ENCODE data around the gene ARFGEF3. TPM values are rescaled to one million over a fixed set of nuclear protein-coding genes. Genes with fewer than 3 reads are reported as not detected.

Gene ARFGEF3
- total RNA-seq, 2 experiments from 2014 or later: 1.6 to 1.7 TPM

DNA sequence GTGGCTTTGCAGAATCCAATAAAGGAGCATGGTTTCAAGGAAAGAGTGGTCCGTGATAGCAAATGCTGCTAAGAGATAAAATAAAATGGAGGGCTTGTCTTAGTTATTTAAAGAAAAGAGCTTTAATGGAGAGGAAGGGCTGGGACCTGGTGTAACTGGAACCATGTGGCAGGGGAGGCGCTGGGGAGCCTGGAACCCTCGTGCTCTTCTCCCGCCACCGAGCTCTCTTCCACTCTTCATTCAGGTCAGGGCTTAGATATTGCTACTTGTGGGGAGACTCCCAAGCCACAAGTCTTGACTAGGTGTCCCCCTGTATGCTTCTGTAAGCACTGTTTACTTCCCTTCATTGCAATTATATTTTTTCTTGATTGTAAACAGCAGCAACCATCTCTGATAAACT, 15.2 kb upstream of the ARFGEF3 start:
- H3K4me1 Mint-ChIP-seq: no peaks in the 10 kb centered on the region
- H3K27ac Mint-ChIP-seq: no peak overlapping the region
- H3K36me3 Mint-ChIP-seq: no peaks in the 10 kb centered on the region
- no peak for DNase-seq
- H3K4me3 Mint-ChIP-seq: no peak overlapping the region
- peaks cover 7% of the 10 kb centered on the region for H3K9me3 Mint-ChIP-seq
- H3K27me3 Mint-ChIP-seq: peaks cover 32% of the 10 kb centered on the region

GRCh38 chr6:138155443-138155842, 6.3 kb upstream of the ARFGEF3 start:
- no peaks in the 10 kb centered on the region for H3K4me1 Mint-ChIP-seq
- no peak for DNase-seq
- no peak overlapping the region for H3K27ac Mint-ChIP-seq
- peaks cover 54% of the 10 kb centered on the region for H3K27me3 Mint-ChIP-seq
- no peaks in the 10 kb centered on the region for H3K36me3 Mint-ChIP-seq
- H3K9me3 Mint-ChIP-seq: peaks cover 6% of the 10 kb centered on the region
- no peak overlapping the region for H3K4me3 Mint-ChIP-seq

- Mint-ChIP-seq H3K4me3 (no peak overlapping the region), H3K27ac (no peak overlapping the region), H3K27me3 (peaks cover 60% of the 10 kb centered on the region), H3K4me1 (peaks cover 9% of the 10 kb centered on the region), H3K36me3 (no peaks in the 10 kb centered on the region), H3K9me3 (peaks cover 4% of the 10 kb centered on the region)
- no peak for DNase-seq
Measured at GRCh38 chr6:138157986-138158638, 3.6 kb upstream of the ARFGEF3 start.

- H3K4me1 Mint-ChIP-seq: peaks cover 9% of the 10 kb centered on the region
- H3K9me3 Mint-ChIP-seq: no peaks in the 10 kb centered on the region
- DNase-seq: no peak
- no peak overlapping the region for H3K4me3 Mint-ChIP-seq
- no peaks in the 10 kb centered on the region for H3K36me3 Mint-ChIP-seq
- H3K27me3 Mint-ChIP-seq: peaks cover 66% of the 10 kb centered on the region
- H3K27ac Mint-ChIP-seq: no peak overlapping the region
Measured at GRCh38 chr6:138159246-138159645, 2.5 kb upstream of the ARFGEF3 start.

- H3K36me3 Mint-ChIP-seq: no peaks in the 10 kb centered on the region
- H3K9me3 Mint-ChIP-seq: no peaks in the 10 kb centered on the region
- H3K27me3 Mint-ChIP-seq: peaks cover 68% of the 10 kb centered on the region
- H3K27ac Mint-ChIP-seq: no peak overlapping the region
- H3K4me3 Mint-ChIP-seq: peak overlapping the region; percentile 63
- peaks cover 9% of the 10 kb centered on the region for H3K4me1 Mint-ChIP-seq
- no peak for DNase-seq
Measured at GRCh38 chr6:138160329-138161087, 1.2 kb upstream of the ARFGEF3 start.

GRCh38 chr6:138161088-138161337, 726 bp upstream of the ARFGEF3 start:
- peaks cover 67% of the 10 kb centered on the region for H3K27me3 Mint-ChIP-seq
- H3K9me3 Mint-ChIP-seq: no peaks in the 10 kb centered on the region
- H3K4me1 Mint-ChIP-seq: peaks cover 9% of the 10 kb centered on the region
- no peak overlapping the region for H3K27ac Mint-ChIP-seq
- H3K4me3 Mint-ChIP-seq: peak overlapping the region; percentile 63
- H3K36me3 Mint-ChIP-seq: no peaks in the 10 kb centered on the region
- DNase-seq: no peak

DNA sequence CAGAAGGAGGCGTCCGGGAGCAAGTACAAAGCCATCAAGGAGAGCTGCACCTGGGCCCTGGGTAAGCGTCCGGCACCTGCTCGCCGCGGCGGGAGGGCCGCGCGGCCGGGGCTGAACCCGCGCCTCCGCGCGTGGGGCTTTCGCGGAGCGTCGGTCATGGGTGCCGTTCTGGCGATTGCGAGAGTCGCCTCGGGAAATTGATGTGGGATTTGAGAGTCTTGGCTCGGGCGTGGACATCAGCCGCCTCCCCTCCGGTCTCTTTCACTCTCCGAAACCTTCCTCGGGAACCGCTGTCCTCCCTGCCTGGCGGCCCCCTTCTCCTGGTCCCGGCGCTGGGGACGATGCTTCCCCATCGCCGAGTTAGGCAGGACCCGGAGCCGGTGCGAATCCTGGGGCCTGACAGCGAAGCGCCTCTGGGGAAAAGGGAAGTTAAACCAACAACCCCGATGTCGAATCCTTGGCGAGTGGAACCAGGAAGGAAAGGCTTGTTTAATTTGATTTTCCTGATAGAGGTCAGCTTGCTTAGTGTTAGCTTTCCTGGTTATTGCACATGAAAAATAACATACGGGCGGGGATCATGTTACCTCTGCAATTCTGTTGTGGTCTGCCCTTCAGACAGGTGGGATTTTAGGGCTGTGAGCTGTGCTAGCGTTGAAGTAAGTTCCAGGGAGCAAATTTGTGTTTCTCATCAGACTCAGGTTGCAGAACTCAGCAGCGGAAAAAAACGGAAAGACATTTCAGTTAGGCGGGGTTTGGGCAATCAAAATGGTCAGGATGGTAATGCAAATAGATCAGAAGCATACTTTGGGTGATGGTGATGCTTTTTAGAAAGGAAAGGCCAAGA, 594 bp downstream of the ARFGEF3 start:
- no peak overlapping the region for H3K27ac Mint-ChIP-seq
- peak; percentile 2 for DNase-seq
- peaks cover 9% of the 10 kb centered on the region for H3K4me1 Mint-ChIP-seq
- H3K4me3 Mint-ChIP-seq: peak overlapping the region; percentile 72
- H3K27me3 Mint-ChIP-seq: peaks cover 69% of the 10 kb centered on the region
- H3K9me3 Mint-ChIP-seq: no peaks in the 10 kb centered on the region
- no peaks in the 10 kb centered on the region for H3K36me3 Mint-ChIP-seq

GRCh38 chr6:138162955-138163575, 1.3 kb downstream of the ARFGEF3 start:
- Mint-ChIP-seq H3K27me3 (peaks cover 70% of the 10 kb centered on the region), H3K4me3 (peak overlapping the region; percentile 72), H3K36me3 (no peaks in the 10 kb centered on the region), H3K4me1 (peaks cover 9% of the 10 kb centered on the region), H3K9me3 (no peaks in the 10 kb centered on the region), H3K27ac (no peak overlapping the region)
- DNase-seq: no peak

DNA sequence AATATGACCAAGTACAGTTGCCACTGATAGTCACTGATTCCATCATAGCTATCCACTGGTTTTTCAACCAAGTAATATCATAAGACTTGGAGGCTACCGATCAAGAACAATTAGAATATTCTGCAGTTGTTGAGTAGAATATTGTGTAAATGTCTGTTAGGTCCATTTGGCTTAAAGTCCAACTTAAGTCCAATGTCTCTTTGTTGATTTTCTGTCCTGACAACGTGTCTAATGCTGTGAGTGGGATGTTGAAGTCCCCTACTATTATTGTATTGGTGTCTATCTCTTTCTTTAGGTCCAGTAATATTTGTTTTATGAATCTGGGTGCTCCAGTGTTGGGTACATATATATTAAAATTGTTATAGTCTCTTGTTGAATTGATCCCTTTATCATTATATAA, 13.9 kb downstream of the ARFGEF3 start:
- Mint-ChIP-seq H3K36me3 (peaks cover 1% of the 10 kb centered on the region), H3K27ac (no peak overlapping the region), H3K27me3 (peaks cover 24% of the 10 kb centered on the region), H3K4me3 (no peak overlapping the region), H3K4me1 (no peaks in the 10 kb centered on the region), H3K9me3 (peaks cover 24% of the 10 kb centered on the region)
- no peak for DNase-seq

DNA sequence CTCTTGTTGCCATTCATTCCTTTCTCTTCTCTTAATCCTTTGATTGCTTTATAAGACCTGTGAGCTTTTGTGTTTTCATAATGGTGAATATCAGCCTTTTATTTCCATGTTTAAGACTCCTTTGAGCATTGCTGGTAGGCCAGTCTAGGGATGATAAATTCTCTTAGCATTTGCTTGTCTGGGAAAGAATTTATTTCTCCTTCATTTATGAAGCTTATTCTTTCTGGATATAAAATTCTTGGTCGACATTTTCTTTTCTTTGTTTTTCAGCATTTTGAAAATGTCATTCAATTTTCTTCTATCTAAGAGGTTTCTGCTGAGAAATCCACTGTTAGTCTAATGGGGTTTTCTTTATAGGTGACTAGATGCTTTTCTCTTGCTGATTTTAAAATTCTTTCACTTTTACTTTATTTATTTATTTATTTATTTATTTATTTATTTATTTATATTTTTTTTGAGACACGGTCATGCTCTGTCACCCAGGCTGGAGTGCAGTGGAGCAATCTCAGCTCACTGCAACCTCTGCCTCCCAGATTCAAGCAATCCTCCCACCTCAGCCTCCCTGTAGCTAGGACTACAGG, 15.0 kb downstream of the ARFGEF3 start:
- peaks cover 28% of the 10 kb centered on the region for H3K27me3 Mint-ChIP-seq
- H3K27ac Mint-ChIP-seq: no peak overlapping the region
- DNase-seq: no peak
- no peak overlapping the region for H3K4me3 Mint-ChIP-seq
- H3K4me1 Mint-ChIP-seq: no peaks in the 10 kb centered on the region
- peaks cover 1% of the 10 kb centered on the region for H3K36me3 Mint-ChIP-seq
- peaks cover 24% of the 10 kb centered on the region for H3K9me3 Mint-ChIP-seq

GRCh38 chr6:138182939-138183789, 21.4 kb downstream of the ARFGEF3 start:
- H3K27me3 Mint-ChIP-seq: peaks cover 12% of the 10 kb centered on the region
- H3K4me1 Mint-ChIP-seq: no peaks in the 10 kb centered on the region
- DNase-seq: no peak
- no peak overlapping the region for H3K4me3 Mint-ChIP-seq
- peaks cover 9% of the 10 kb centered on the region for H3K9me3 Mint-ChIP-seq
- no peak overlapping the region for H3K27ac Mint-ChIP-seq
- no peaks in the 10 kb centered on the region for H3K36me3 Mint-ChIP-seq

- H3K4me3 Mint-ChIP-seq: no peak overlapping the region
- H3K36me3 Mint-ChIP-seq: no peaks in the 10 kb centered on the region
- H3K27ac Mint-ChIP-seq: no peak overlapping the region
- peaks cover 4% of the 10 kb centered on the region for H3K9me3 Mint-ChIP-seq
- DNase-seq: no peak
- H3K4me1 Mint-ChIP-seq: no peaks in the 10 kb centered on the region
- peaks cover 15% of the 10 kb centered on the region for H3K27me3 Mint-ChIP-seq
Measured at GRCh38 chr6:138183790-138184134, 22.0 kb downstream of the ARFGEF3 start.

GRCh38 chr6:138184230-138184629, 22.5 kb downstream of the ARFGEF3 start:
- H3K9me3 Mint-ChIP-seq: peaks cover 4% of the 10 kb centered on the region
- H3K27ac Mint-ChIP-seq: no peak overlapping the region
- no peak overlapping the region for H3K4me3 Mint-ChIP-seq
- no peaks in the 10 kb centered on the region for H3K36me3 Mint-ChIP-seq
- DNase-seq: no peak
- H3K4me1 Mint-ChIP-seq: no peaks in the 10 kb centered on the region
- peaks cover 19% of the 10 kb centered on the region for H3K27me3 Mint-ChIP-seq

GRCh38 chr6:138187156-138187555, 25.4 kb downstream of the ARFGEF3 start:
- H3K36me3 Mint-ChIP-seq: no peaks in the 10 kb centered on the region
- no peak overlapping the region for H3K4me3 Mint-ChIP-seq
- peaks cover 21% of the 10 kb centered on the region for H3K27me3 Mint-ChIP-seq
- H3K27ac Mint-ChIP-seq: no peak overlapping the region
- DNase-seq: no peak
- H3K9me3 Mint-ChIP-seq: no peaks in the 10 kb centered on the region
- no peaks in the 10 kb centered on the region for H3K4me1 Mint-ChIP-seq
